Cerebellar cortex (tissue), 1 donor: ENCODE results near the gene LCK.
A peak's percentile ranks its signal among the peaks of the same experiment; 100 is the strongest.
"Not testable (repeated sequence)": the region's sequence is repeated elsewhere in the genome, so short reads cannot be mapped to it uniquely, and the experiment has no call there.

Experiments
- DNase-seq: peaks from one replicate; pipeline ENCODE4 v3.0.0-alpha.2; 2015; ENCODE audit warnings: low spot score

Gene LCK

DNA sequence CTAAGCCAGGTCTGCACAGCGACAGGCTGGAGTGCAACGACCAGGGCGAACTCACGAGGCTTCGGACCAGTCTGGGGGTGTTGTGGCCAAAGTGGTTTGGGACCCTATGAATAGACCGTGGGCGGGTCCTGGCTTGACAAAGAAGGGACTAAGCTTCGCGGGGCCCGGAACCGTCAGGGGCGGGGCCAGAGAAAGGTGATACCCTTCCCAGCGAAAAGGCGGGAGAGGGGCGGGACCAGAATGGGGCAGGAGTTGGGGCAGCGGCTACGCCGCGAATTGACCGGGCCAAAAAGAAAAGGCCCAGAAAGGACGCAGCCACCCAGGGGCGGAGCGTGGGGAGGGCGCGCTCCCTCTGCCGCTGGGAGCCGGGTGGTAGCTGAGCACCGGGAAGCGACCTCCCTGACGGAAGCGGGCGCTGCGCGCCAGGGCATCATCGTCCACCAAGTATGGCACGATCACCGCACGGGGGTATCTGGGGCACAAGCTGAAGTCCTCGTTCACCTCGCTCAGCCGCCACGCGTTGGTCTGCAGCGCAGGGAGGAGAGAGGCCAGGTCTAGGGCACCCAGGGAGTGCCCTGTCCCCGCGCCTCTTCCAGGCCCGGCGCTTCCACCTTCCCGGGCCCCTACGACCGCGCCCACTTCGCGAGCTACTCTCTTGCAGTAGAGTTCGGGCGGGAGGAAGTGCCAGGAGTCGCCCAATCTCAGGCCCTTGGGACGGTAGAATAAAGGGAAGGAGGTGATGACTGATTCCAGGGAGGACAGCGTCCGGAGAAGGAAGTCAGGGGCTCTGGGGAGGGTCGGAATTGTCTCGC is 10.7 kb upstream of the LCK start:
- DNase-seq = no peak

- DNase-seq = no peak
Measured at GRCh38 chr1:32241001-32241763, 9.9 kb upstream of the LCK start.

DNA sequence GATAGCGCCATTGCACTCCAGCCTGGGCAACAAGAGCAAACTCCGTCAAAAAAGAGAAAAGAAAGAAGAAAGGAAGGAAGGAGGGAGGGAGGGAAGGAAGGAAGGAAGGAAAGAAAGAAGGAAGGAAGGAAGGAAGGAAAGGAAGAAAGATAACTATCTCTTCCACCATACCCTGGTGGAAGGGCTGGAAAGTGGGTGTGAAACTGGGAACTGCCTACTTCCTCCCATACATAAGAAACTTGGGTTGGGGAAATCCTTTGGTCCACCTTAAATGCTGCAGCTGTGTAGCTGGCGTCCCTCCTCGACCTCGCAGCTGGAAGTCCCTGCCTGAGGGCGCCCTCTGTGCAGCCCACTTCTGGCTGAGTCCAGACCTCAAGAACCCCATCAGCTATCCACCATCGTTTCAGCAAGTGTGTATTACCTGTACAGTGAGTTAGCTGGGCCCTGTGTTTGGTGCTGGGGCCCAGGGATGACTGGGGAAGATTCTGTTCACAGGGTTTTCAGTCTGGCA is 8.7 kb upstream of the LCK start:
- DNase-seq = peak; percentile 20

GRCh38 chr1:32246888-32247273 is 4.2 kb upstream of the LCK start, which contains the start of gene FAM167B:
FAM167B (plus strand) TSS chr1:32247222; CDS start chr1:32247422, 200 bp downstream.
- no peak for DNase-seq

GRCh38 chr1:32247452-32247851 is 3.6 kb upstream of the LCK start:
- no peak for DNase-seq

DNA sequence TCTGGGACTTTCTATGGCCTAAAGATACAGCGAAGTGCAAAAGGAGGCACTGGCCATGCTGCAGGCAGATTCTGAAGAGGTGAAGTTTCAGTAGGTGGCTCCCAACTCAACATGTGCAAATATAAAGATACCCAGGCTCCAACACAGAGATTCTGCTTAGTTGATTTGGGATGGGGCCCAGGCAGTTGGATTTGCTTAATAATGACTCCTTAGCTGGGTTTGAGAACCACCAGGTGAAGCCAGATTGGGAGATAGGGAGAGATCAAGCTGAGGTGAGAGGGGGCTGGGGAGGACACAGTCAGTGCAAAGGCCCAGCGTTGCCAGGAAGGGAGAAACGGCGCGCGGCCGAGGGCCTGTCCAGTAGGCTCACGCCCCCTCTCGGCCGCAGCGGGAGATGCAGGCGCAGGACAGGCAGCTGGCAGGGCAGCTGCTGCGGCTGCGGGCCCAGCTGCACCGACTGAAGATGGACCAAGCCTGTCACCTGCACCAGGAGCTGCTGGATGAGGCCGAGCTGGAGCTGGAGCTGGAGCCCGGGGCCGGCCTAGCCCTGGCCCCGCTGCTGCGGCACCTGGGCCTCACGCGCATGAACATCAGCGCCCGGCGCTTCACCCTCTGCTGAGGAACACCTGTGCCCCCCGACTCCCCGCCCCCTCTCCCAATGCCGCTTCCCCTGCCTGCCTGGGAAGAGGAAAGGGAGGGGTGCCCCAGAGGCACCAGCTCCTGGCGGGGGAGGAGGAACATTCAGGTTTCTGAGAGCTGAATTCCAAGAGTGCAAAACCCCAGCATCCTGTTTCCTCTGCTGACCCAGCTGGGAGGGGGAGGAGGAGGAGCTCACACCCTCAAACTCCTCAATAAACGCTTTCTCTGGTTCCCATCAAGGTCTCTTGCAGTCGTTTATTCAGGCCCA is 2.8 kb upstream of the LCK start:
- DNase-seq = peak; percentile 56

- DNase-seq = no peak
Measured at GRCh38 chr1:32249831-32250525, 1.1 kb upstream of the LCK start.

DNA sequence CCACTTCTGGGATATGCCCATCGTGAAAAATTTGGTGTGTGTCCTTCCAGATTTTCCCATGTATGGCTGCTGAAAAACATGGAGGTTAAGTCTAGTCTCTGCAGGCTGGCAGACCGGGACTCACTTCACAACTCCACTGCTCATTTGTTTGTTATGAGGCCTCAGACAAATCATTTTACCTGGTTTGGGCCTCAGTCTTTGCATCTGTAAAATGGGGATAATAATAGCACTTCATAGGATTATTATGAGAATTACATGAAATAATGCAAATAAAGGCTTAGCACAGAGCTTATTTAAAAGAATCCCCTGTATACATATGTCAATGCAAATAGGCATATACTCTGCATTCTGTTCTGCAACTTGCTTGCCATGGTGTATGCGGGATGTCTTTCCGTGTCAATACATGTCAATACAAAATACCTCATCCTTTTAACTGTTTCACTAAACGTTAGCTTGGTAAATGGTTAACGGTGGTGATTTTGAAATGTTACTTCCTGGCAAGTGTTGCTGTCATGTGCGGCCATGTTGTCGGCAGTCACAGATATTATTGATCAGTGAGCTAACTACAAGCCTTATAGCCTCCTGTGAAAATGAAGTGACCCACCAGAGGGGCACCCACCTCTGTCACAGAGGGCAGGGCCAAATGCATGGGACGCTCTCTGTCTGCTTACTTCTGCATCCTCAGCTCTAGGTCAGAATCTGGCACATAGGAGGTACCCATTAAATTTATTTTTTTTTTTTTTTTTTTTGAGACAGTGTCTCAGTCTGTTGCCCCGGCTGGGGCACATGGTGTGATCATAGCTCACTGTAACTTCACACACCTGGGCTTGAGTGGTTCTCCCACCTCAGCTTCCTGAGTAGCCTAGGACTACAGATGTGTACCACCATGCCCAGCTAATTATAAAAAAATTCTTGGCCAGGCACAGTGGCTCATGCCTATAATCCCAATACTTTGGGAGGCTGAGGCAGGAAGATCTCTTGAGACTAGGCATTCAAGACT is 4.3 kb downstream of the LCK start:
- no peak for DNase-seq

GRCh38 chr1:32256473-32257226 is 5.6 kb downstream of the LCK start:
- no peak for DNase-seq

DNA sequence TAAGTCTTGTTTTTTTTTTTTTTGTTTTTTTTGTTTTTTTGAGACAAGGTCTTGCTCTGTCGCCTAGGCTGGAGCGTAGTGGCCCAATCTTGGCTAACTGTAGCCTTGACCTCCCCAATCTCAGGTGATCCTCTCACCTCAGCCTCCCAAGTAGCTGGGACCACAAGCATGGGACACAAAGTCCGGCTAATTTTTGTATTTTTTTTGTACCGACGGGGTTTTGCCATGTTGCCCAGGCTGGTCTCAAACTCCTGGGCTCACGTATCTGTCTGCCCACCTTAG is 6.1 kb downstream of the LCK start:
- no peak for DNase-seq

DNA sequence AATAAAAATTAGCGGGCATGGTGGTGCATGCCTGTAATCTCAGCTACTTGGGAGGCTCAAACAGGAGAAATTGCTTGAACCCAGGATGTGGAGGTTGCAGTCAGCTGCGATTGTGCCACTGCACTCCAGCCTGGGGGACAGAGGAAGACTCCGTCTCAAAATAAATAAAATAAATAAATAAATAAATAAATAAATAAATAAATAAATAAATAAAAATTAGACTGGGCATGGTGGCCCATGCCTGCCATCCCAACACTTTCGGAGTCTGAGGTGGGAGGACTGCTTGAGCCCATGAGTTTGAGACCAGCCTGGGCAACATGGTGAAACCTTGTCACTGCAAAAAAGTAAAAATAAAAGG is 12.2 kb downstream of the LCK start:
- DNase-seq = not testable (repeated sequence)

- no peak for DNase-seq
Measured at GRCh38 chr1:32263744-32264143, 12.7 kb downstream of the LCK start.

DNA sequence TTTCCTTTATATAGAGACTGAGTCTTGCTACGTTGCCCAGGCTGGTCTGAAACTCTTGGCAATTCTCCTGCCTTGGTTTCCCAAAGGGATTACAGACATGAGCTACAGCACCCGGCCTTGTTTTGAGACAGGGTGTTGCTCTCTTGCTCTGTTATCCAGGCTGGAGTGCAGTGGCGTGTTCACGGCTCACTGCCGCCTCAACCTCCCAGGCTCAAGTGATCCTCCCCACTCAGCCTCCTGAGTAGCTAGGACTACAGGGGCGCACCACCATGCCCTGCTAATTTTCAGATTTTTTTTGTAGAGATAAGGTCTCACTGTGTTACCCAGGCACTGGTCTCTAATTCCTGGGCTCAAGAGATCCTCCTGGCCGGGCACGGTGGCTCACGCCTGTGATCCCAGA is 14.8 kb downstream of the LCK start:
- no peak for DNase-seq

DNA sequence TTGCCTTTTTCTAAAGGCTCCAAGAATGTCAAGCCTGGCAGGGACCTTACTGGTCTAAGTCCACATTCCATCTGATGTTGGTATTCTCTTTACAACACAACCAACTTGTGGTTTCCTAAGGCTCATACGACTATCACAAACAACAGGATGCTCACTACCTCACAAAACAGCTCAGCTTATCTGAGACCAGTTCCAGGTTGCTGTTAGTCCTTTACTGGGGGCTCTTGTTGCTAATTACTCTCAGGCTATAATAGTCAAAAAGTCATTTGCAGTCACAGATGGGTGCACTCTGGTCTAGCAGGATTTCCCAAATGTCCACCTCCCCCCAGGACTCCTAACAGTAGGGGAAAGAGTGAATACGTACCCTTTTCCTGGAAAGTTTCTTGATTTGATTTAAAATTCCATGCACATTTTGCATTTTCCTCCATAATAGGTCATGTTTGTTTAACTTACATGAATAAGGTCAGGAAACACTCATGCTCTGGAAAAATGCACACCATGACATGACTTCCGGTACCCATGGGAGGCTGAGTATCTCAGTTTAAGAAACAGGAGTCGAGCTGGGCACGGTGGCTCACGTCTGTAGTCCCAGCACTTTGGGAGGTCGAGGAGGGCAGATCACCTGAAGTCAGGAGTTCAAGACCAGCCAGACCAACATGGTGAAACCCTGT is 16.0 kb downstream of the LCK start:
- no peak for DNase-seq

DNA sequence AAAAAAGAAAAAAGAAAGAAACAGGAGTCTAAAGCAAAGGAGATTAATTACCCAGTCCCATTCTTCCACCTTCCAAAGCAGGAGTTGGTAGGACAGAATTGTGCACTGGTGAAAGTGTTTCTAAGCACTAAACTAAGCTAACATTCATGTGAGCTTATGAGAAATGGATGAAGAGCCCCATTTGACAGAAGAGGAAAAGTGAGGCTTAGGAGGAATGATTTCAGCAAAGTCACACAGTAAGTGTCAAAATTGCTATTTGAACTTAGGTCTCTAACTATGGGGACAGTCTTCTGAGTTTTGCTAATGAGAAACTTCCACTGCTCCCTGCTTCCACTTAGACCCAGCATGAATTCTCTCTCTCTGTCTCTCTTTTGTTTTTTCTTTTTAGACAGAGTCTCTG is 18.7 kb downstream of the LCK start:
- no peak for DNase-seq

GRCh38 chr1:32272557-32273390 is 21.7 kb downstream of the LCK start:
- no peak for DNase-seq

DNA sequence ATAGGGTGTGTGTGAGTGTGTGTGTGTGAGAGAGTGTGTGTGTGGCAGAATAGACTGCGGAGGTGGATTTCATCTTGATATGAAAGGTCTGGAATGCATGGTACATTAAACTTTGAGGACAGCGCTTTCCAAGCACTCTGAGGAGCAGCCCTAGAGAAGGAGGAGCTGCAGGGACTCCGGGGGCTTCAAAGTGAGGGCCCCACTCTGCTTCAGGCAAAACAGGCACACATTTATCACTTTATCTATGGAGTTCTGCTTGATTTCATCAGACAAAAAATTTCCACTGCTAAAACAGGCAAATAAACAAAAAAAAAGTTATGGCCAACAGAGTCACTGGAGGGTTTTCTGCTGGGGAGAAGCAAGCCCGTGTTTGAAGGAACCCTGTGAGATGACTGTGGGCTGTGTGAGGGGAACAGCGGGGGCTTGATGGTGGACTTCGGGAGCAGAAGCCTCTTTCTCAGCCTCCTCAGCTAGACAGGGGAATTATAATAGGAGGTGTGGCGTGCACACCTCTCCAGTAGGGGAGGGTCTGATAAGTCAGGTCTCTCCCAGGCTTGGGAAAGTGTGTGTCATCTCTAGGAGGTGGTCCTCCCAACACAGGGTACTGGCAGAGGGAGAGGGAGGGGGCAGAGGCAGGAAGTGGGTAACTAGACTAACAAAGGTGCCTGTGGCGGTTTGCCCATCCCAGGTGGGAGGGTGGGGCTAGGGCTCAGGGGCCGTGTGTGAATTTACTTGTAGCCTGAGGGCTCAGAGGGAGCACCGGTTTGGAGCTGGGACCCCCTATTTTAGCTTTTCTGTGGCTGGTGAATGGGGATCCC is 22.5 kb downstream of the LCK start:
- DNase-seq = no peak
